ENCODE results near the gene SMAD3. TPM values are rescaled to one million over a fixed set of nuclear protein-coding genes. Genes with fewer than 3 reads are reported as not detected.
A peak's percentile ranks its signal among the peaks of the same experiment; 100 is the strongest.

Gene SMAD3
- total RNA-seq, 2 donors from 2014 or later: 20.8 to 37.8 TPM

DNA sequence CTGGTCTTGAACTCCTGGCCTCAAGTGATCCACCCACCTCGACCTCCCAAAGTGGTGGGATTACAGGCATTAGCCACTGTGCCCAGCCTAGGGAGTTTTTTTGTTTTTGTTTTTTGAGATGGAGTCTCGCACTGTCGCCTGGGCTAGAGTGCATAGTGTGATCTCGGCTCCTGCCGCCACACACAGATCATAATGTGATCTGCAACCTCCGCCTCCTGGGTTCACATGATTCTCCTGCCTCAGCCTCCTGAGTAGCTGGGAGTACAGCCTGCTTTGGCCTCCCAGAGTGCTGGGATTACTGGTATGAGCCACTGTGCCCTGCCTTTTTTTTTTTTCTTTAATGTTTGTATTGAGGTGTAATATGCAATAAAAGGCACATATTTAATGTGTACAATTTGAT lies 78.2 kb downstream of the SMAD3 start:
- no peak for DNase-seq (ENCODE audit: low spot score)
- H3K9me3 ChIP-seq: no peaks in the 10 kb centered on the region
- peaks cover 0 to 95% of the 10 kb centered on the region in 2 donors for H3K4me1 ChIP-seq
- no peaks in the 10 kb centered on the region for H3K27me3 ChIP-seq
- no peak overlapping the region for H3K27ac ChIP-seq
- no peak for TF ChIP-seq CTCF (IDR thresholded peaks at IDR 0.05)
- no peaks in the 10 kb centered on the region for H3K36me3 ChIP-seq
- H3K4me3 ChIP-seq: no peak overlapping the region

DNA sequence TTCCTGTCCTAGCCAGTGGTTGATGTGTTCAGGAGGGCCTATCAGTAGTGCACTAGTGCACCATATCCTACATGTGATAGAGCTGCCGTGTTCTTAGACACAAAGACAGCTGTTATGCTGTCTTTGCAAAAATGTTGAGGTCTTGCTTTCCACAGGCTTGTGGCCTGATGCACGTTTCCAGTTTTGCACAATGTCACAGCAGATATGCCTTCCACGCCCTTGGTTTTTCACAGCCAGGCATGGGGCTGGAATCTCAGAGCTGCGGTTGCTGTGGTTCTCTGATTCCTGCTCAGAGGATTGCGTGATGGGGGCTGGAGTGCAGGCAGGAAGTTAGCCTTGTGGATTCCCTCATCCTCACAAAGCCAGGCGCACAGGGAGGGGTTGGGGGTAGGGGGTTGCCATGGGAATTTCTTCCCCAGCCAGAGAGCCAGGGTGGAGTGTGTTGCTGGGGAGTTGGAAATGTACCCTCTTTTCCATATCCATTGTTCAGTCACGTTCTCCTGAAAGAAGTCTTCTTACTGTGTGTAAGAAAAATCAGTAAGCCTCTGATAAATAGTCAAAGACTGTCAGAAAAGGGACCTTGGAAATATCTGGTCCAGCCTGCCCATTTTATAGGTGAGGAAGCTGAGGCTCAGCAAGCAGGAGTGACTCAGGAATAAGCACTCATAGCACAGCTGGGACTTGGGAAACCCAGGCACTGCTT lies 79.4 kb downstream of the SMAD3 start:
- H3K4me1 ChIP-seq: peaks cover 0 to 95% of the 10 kb centered on the region in 2 donors
- H3K36me3 ChIP-seq: no peaks in the 10 kb centered on the region
- H3K27ac ChIP-seq: peak overlapping the region; percentile 10 to 17
- no peak for TF ChIP-seq CTCF (IDR thresholded peaks at IDR 0.05)
- DNase-seq (ENCODE audit: low spot score): no peak
- no peaks in the 10 kb centered on the region for H3K27me3 ChIP-seq
- no peak overlapping the region for H3K4me3 ChIP-seq
- H3K9me3 ChIP-seq: no peaks in the 10 kb centered on the region

DNA sequence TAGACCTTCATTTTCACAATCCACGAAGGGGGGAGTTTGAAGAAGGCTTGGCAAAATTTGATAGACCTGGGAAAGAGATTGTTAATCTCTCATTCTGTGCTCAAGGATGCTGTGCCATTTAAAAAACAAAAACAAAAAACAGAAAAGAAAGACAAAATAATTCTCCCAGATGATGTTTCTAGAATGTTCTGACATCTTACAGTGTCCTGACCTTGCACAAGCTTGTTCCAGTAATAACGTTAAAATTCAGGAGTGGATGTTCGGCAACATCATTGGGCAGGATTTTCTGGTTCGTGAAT lies 79.9 kb downstream of the SMAD3 start:
- TF ChIP-seq CTCF (IDR thresholded peaks at IDR 0.05): no peak
- Histone ChIP-seq H3K27me3 (no peaks in the 10 kb centered on the region), H3K9me3 (no peaks in the 10 kb centered on the region), H3K27ac (peak overlapping the region in 1 of 2 donors; percentile 10), H3K4me1 (peaks cover 0 to 97% of the 10 kb centered on the region in 2 donors), H3K36me3 (no peaks in the 10 kb centered on the region), H3K4me3 (no peak overlapping the region)
- DNase-seq (ENCODE audit: low spot score): no peak

- peak overlapping the region; percentile 66 to 78 for H3K27ac ChIP-seq
- H3K9me3 ChIP-seq: no peaks in the 10 kb centered on the region
- H3K4me3 ChIP-seq: no peak overlapping the region
These were observed 80.3 kb downstream of the SMAD3 start for GRCh38 chr15:67145710-67146109.

DNA sequence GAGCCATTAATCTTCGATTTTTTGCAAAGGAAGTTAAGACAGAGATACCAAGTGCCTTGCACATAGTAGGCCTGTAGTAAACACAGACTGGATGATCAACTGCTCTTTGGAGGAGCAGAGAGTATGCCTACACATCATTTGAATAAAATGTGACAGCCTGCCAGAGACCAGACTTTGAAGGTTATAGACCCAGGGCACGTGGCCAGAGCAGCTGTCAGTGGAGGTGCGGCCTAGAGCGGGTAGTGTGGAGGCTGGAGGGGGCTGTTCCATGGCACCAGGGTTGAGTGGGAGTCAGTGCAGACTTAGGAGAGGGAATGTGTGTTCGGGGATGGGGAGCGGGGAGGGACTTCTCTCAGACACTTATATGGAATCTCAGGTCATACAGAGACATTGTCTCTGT lies 80.8 kb downstream of the SMAD3 start:
- H3K27me3 ChIP-seq: no peaks in the 10 kb centered on the region
- H3K4me1 ChIP-seq: peaks cover 0 to 94% of the 10 kb centered on the region in 2 donors
- peak overlapping the region; percentile 66 to 78 for H3K27ac ChIP-seq
- no peak for DNase-seq (ENCODE audit: low spot score)
- TF ChIP-seq CTCF (IDR thresholded peaks at IDR 0.05): no peak
- H3K9me3 ChIP-seq: no peaks in the 10 kb centered on the region
- no peaks in the 10 kb centered on the region for H3K36me3 ChIP-seq
- H3K4me3 ChIP-seq: no peak overlapping the region

More at GRCh38 chr15:67145710-67146109, 80.3 kb downstream of the SMAD3 start:
- Histone ChIP-seq H3K36me3 (no peaks in the 10 kb centered on the region), H3K4me1 (peaks cover 0 to 94% of the 10 kb centered on the region in 2 donors), H3K27me3 (no peaks in the 10 kb centered on the region)
- no peak for TF ChIP-seq CTCF (IDR thresholded peaks at IDR 0.05)
- DNase-seq (ENCODE audit: low spot score): no peak

- Histone ChIP-seq H3K4me3 (no peak overlapping the region), H3K27ac (peak overlapping the region; percentile 66 to 78), H3K4me1 (peaks cover 0 to 89% of the 10 kb centered on the region in 2 donors), H3K36me3 (no peaks in the 10 kb centered on the region), H3K9me3 (no peaks in the 10 kb centered on the region), H3K27me3 (no peaks in the 10 kb centered on the region)
- DNase-seq (ENCODE audit: low spot score): no peak
- TF ChIP-seq CTCF (IDR thresholded peaks at IDR 0.05): no peak
These were observed 81.5 kb downstream of the SMAD3 start for GRCh38 chr15:67146875-67147381.

Measured in right atrium auricular region (tissue), 2 donors.